Ammon's horn (tissue), 1 donor: ENCODE measurements around the gene IL19.

ENCODE experiments used
- DNase-seq: peaks from one replicate; pipeline ENCODE4 v3.0.0-alpha.2; 2016; ENCODE audit warnings: low spot score

IL19 gene

DNA sequence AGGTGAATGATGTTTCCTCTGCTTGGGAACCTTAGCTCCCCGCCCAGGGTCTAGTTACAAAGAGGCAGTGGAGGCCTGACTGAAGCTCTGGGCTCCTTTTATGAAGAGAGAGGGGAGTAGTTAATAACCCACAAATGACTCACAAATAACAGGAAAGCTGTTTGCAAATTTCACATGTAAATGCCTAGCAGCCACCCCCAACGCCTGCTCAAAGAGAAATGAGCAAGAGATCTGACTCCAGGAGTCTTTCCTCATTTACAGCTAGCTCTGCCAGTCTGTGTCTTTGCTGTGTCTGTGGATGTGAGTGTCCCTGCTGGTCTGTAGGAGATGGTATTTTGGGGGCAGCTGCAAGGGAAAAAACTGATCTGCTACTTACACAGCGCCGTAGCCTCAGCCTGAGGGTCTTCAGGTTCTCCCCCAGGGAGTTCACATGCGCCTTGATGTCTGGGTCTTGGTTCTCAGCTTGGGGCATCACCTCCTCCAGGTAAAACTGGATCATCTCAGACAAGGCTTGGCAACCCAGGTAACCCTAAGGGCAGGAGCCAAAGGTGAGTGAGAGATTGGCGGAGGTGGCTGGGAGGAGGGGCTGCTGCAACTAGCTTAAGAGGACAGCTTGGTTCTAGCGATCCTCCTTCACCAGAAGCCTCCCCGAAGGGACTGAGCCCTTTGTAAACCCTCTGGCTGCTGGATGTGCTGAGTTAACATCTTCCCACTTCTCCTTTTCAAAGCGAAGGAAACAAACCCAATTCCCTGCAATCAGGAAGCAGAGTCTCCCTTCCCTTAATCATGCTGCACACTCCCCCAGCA lies at the start of gene IL19:
IL19 (plus strand) TSS at position 243 of the 807 bp plus-strand sequence. CDS start 65,890 bp downstream, outside the sequence.
- DNase-seq = peak; percentile 57

- DNase-seq = no peak
Measured at GRCh38 chr1:206721454-206721853, 49.1 kb upstream of the IL19 start.

DNA sequence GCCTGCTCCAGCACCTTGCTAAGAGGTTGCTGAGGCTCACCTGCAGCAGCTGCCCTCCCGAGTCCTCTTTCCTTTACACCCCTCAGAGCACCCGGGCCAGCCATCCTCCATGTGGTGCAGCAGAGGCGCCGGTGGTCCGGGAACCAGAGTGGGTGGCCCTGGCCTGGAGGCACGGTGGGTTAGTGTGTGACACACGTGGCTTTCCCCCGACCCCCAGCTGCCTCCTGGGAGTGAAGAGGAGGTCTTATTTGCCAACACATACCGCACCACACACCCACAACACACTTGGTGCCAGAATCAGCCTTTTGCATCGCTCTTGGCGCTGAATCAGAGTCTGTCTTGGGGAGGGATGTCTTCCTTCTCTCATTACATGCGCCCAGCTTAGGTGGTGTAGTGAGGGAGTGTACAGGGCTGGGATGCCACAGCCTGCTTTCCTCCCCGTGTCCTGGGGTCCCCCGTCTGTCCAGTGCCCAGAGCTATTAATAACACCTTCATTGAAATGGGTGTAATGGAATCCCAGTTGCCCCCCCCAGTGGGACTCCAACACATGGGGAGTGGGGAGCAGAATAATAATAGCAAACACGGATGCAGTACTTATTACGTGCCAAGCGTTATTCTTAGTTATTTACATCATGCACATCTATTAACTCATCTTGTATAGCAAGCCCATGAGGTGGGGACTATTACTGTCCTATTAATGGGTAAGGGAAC lies 47.7 kb upstream of the IL19 start:
- no peak for DNase-seq

- no peak for DNase-seq
Measured at GRCh38 chr1:206723462-206723804, 47.1 kb upstream of the IL19 start.

DNA sequence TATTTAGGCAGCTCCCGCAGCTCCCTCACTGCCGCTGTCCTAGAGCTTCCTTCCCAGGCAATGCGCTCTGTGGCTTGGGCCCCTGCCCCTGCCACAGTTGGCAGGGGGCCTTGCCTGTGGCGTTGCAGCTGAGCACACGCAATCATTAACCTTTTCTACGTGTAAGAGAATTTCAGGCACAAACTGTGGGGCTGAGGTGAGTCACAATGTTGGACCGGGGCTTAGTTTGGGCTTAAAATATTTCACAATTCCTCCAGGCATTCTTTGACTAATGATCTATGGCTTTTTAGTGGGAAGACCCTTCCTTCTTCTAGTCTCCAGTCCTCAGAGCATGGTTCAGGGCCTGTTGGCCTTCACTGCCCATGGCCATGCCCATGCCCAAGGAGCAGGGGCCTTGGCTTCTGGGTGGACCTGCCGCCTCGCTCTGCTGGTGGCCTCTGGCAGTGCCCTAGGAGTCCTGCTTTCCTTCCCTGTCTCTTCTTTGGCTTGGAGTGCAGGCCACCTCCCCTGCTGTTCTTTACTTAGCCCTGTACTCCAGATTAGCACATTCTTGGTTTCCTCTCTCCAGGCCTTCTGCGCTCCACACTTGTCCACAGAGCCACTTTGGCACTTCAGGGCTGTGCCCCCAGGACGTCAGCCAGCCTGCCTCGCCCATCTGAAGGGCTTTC lies 46.6 kb upstream of the IL19 start:
- no peak for DNase-seq

GRCh38 chr1:206725109-206725963 lies 45.2 kb upstream of the IL19 start:
- peak; percentile 37 for DNase-seq

GRCh38 chr1:206727981-206728696 lies 42.4 kb upstream of the IL19 start:
- no peak for DNase-seq

- no peak for DNase-seq
Measured at GRCh38 chr1:206728697-206728987, 41.9 kb upstream of the IL19 start.

GRCh38 chr1:206729050-206729449 lies 41.5 kb upstream of the IL19 start:
- no peak for DNase-seq

DNA sequence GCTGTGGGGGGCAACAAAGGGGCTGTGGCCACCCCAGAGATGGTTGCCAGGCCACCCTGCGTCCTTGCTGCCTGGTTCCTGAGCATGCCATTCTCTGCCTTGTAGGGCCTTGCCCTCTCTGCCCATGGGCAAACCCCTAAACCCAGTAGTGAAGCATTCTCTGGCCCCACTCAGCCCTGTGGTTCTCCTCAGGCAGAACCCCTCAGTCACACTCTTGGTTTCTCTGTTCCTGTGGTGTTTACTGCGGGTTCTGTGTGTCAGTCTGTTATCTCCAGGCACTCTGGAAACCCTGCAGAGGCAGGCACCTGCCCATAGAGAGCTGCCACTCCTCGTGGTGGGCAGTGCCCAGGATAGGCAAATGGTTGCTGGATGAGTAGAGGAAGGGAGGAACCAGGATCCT lies 41.1 kb upstream of the IL19 start:
- DNase-seq = no peak

- no peak for DNase-seq
Measured at GRCh38 chr1:206732508-206732907, 38.1 kb upstream of the IL19 start.

DNA sequence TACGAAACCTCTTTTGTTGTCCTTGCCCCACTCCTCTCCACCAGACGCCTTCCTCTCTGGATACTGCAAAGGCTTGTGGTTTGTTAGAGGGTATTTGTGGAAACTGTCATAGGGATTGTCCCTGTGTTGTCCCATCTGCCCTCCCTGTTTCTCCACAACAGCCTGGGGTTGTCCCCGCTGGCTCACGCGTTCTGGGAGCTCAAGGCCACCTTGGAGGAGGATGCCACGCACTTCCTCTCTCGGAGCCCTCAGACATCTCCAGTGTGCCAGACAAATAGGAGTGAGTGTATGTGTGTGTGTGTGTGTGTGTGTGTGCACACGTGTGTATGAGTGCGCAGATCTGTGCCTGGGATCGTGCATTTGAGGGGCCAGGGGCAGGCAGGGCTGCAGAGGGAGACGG lies 37.6 kb upstream of the IL19 start:
- no peak for DNase-seq

DNA sequence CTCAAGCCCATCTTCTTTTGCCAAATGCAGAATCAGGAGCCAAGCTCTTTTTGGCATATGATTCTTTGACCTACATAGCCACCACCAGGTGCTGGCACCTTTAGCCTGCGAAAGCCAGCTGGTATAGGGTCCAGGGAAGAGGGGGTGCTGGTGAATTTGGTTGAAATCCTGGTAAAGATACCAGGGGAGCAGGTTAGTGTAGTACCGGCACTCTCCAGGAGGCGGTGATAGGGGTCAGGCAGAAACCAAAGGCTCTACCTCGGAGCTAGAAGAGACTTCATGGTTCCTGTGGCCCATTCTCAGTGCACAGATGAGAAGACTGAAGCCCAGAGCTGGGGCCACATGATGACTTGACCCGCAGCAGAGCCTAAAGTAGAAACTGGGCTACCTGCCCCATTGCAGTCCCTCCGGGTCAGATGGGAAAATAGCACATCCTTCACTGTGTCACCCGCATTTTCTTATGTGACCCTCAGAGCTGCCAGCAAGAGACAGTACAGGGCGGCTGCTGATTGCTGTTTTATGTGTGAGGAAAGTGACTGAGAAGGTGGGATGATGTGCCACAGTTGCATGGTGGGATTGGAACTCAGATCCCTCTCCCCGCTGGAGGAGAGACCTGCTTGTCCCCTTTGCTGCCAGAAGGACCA lies 36.0 kb upstream of the IL19 start:
- DNase-seq = no peak

DNA sequence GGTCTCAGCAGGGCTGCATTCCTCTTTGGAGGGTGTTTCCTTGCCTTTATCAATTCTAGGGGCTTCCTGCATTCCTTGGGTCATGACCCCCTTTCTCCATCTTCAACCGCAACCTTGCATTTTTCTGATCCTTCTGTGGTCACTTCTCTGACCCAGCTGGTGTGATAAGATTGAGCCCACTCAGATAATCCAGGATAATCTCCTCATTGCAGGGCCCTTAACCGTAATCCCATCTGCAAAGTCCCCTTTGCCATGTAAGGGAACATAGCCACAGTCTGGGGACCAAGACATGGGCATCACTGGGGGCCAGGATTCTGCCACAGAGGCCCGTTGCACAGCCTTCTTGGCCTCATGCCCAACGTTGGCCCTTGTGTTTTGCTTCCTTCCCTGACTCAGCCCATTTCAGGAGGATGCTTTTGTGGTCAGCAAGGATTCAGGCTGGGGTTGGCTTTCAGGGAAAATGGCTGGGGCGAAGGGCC lies 35.0 kb upstream of the IL19 start:
- no peak for DNase-seq

- DNase-seq = no peak
Measured at GRCh38 chr1:206736878-206737728, 33.5 kb upstream of the IL19 start.

DNA sequence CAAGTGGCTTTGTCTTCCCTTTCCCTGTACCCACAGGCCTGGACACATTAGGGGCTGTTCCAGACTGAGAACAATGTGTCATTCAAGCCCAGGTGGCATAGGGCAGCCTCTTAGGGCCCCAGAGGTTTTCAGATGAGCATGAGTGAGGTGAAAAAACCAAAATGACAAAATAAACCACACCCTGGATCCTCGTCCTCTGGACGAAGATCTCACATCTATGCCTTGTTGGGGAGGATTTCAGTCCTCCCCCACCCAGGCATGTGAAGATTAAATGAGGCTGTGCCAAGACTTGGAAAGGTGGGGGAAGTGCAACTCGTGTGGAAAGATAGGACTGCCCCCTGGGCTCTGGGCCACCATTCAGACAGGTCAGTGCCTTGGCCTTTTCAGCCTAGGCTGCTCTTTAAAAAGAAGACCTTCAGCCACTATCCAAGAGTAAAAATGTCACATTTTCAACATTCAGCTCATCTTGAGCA lies 32.8 kb upstream of the IL19 start:
- DNase-seq = no peak

DNA sequence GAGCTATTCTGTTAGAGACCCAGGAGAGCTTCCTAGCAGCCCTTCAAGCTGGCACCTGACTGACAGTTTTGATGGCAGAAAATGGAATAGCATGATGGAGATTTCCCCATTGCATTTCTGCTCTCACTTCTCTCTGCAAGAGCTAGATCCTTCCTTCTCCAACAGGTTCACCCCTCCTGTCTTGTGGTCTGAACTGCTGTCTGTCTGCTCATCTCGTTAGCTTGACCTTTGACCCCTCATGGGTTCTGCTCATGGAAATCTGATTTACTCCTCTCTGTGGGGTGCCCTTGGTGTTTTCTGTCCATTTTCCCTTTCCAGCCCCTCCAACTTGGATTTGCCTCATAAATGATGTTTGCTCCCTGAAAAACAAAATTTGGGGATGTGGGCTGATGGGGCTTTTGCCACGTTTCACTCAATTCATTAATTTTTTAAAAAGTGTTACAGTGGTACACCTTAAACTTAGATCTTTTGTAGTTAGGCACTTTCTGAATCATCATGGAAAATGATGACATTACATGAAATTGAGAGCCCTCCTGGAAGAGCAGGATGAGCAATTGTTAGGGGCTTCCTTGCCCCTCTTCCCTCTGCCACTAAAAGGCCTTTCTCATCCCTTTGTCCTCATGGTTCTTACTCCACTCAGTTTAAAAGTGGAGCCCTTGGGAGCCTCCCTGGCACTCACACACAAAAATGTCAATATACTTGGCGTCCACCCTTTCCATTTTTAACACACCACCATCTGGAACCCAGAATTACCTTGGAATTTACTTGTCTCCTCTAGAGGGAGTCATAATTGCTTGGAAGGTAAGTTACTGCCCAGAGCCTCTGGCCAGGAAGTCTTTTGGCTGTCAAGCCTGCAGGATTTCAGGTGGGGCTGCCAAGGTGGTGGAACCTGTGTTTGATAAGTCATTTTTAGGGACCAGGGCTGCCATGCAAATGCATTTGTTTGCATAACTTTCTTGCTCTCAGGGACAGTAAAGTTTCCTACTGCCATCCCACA lies 31.9 kb upstream of the IL19 start:
- no peak for DNase-seq

DNA sequence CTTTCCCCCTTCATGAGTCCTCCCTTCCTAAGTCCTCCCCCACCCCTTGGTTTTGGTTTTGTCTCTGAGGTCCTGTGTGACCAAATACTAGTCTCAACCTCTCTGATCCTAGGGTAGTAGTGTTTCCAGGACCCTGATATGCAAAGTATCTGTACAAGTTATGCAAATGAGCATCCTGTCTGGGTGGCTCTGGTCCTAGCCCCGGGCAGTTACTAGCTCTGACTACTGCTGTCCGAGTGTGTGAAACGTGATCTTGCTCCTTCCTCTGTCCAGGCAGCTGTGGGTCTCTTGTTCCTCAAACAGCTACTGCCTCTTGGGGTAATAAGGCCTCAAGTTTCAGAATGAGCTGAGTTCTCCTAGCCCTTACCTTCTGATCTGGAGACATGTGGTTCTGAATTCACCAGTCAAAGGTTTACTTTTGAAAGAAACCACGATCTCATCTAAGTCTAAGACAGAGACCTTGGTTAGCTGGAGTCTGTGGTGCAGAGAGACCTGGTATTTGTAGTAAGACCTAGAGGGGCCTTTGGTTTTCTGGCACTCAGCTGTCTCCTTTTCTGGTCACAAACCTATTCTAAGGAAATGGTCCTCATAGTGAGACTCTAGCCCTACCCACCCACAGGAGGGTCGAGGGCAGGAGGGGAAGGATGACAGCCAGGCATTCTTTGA lies 31.0 kb upstream of the IL19 start:
- DNase-seq = peak; percentile 62
